ENCODE data around the gene NYNRIN.

GRCh38 chr14:24435192-24435810 is 36.5 kb downstream of the NYNRIN start:
- no peak for TF ChIP-seq CTCF (IDR thresholded peaks at IDR 0.05)
- TF ChIP-seq TCF7L2 (IDR thresholded peaks at IDR 0.05; ENCODE audit: low read depth, low read length): no peak
- no peak for TF ChIP-seq REST (IDR thresholded peaks at IDR 0.05; ENCODE audit: insufficient read depth in 1 of 2, low read depth in 2 of 2, low read length in 1 of 2)
